SK-MEL-5 (cell line): ENCODE measurements around the gene MIOX. TPM values are rescaled to one million over a fixed set of nuclear protein-coding genes. Genes with fewer than 3 reads are reported as not detected.

Experiments
- DNase-seq: peaks from one replicate; pipeline ENCODE4 v3.0.0-alpha.2; 2016; ENCODE audit warnings: low read depth, low spot score
- in situ Hi-C: cut with HindIII; loops from 2 replicates; pipeline ENCODE4 v1.10.0; 2016; ENCODE audit warnings: low sequenced_read_pairs, high pct_unique_total_duplicates, low pct_unique_long_range_greater_than_20kb
- polyA plus RNA-seq, 2 experiments: library from polyadenylated mRNA; depleted of rRNA; stranded (reverse); fragments of >200 nt; gene quantifications; 2 replicates each; pipeline ENCODE4 v1.2.3, GENCODE V29; 2015
- total RNA-seq: library from RNA; depleted of rRNA; stranded (reverse); fragments of >200 nt; shearing (Covaris generic); gene quantifications from 2 replicates; pipeline ENCODE4 v1.2.3, GENCODE V29; 2014; rRNA removed

Gene MIOX
- not detected in 2 replicates for total RNA-seq
- not detected in 2 replicates for polyA plus RNA-seq (2015; cell fraction: cytosol; rRNA removed)
- 0.42 and 0.94 TPM in 2 replicates for polyA plus RNA-seq (2015; cell fraction: nucleus; rRNA removed)

DNA sequence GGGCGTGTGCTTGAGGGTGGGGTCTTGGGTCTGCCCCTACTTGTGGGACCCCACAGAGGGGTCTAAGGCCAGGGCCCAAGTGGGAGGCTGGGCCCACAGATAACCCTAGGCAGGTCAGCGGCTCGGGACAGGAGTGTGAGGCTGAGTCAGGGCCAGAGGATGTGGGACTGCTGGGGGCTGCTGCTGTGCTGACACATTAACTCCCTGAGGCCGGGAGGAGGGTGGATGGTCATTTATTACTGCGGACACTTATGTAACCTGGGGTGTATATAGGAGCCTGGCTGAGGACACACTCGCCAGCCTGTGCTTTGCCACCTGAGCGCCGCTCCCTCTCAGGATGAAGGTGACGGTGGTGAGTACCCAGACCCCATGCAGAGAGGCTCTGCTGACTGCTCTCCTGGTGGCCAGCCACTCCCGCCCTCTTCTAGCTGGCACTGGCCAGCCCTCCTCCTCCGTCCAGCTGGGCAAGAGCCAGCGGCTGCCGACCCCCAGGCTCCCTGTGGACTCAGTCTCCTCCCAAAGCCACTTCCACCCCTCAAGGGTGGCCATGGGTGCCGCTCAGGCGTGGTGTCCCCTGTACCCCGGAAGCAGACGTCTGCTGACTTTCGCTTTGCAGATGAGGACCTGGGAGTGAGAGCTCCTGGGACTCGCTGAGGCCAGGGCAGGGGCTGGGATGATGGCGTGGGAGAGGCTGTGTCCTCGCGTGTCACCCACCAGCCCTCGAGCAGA, at the start of gene MIOX:
Gene MIOX, plus strand, starts transcription at position 299 of the 729 bp plus-strand sequence. Its CDS starts 39 bp downstream, at position 338.
- in situ Hi-C loops, result no loop called here
- DNase-seq, result no peak

DNA sequence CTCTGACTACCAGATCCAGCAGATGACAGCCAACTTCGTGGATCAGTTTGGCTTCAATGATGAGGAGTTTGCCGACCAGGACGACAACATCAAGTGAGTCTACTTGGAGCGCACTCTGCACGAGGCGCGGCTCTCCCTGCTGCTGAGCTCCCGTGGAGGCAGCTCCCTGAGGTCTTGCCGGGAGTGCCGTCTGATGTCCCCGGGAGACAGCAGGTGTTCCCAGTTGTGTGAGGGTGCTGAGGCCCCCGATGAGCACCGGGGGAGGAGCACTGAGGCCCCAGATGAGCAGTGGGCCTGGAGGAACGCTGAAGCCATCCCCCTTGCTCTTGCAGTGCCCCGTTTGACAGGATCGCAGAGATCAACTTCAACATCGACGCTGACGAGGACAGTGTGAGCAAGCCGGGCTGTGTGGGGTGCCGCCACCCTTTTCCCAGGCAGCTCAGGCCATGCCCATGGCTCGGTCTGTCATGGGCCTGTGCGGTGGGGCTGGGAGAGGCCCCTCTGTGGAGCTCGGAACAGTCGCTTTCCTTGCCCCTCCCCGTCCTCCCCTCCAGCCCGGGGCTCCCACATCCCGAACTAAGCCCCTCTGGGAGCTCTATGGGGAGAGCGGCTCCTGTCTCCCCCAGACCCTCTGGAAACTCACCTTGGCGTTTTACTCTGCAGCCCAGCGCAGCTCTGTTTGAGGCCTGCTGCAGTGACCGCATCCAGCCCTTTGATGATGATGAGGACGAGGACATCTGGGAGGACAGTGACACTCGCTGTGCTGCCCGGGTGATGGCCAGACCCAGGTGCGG, 49.0 kb upstream of the MIOX start:
- DNase-seq, result no peak
- in situ Hi-C loops, result no loop called here

DNA sequence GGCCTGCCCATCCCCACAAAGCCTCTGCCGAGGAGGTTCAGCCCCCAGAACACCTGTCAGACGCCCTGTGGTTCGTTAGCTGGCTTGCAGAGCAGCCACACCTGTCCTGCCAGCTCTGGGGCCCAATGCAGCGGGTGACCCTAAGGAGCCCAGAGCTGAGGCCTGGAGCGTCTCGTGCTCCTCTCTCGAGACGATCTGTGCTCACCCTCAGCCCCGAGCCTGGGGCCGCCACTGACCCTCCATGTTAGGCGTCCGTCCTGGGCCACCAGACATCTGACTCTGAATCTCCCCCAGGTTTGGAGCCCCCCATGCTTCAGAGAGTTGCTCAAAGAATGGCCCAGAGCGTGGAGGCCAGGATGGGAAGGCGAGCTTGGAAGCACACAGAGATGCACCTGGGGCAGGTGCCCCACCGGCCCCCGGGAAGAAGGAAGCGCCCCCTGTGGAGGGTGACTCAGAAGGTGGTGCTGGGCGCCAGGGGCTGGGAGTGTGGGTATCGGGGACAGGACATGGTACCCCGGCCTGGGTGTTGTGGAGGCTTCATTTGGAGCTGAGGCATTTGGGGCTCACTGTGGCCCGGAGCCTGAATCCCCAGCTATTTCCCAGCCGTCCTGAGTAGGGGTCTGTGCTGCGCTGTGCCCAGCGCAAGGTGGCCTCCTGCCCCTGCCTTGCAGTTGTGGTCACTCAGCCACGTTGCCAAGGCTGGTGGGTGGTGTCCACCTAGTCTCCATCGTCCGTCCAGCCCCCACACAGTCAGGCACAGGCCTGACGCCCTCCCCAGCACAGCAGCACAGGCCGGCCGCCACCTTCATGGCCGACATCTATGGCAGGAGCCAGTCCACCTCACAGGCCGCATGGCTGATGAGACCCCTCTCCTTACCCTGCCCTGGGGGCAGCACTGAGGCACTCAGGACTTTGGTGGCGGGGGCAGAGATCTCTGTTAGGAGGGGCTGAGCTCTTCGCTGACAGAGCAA, 48.1 kb upstream of the MIOX start:
- in situ Hi-C loops, result no loop called here
- DNase-seq, result no peak

DNA sequence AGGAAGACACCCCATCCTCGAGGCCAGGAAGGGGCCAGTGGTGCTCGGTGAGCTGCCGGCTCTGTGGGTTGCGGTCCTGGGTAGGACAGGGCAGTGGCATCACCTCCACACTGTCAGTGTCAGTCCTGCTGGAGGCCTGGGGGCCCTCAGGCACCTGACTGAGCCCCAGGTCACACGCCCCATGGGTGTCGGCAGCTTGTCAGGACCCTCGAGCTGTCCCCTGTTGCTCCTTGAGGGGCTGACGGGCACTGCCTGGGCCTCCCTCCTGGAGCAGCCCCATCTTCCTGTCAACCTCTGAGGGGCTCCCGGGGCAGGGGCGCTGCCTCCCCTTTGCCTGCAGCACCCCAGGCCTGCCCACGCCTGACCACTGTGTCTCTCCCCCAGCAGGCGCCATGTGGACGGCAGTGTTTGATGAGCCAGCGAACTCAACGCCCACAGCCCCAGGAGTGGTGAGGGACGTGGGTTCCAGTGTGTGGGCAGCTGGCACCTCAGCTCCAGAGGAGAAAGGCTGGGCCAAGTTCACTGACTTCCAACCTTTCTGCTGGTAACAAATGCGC, 47.3 kb upstream of the MIOX start:
- in situ Hi-C loops, result no loop called here

DNA sequence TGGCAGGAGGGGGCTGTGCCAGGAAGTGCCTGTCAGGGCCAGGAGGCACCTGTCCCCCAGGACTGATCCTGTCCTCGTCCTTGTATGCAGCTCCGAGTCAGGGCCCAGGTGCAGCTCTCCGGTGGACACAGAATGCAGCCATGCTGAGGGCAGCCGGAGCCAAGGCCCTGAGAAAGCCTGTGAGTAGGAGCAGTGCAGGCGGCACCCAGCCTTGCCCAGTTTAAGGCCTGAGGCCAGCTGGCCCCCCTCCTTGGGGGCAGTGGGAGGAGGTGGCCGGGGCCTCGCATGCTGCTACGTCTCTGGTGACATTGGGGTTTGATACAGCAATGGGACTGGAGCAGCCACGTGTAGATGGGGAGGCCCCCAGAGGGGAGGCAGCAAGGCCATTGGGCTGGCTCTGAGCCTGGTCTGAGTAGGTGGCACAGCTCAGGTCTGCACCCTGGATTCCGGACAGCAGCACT, 46.8 kb upstream of the MIOX start:
- in situ Hi-C loops, result no loop called here

More for the DNA sequence above, 47.3 kb upstream of the MIOX start:
- no peak for DNase-seq

DNA sequence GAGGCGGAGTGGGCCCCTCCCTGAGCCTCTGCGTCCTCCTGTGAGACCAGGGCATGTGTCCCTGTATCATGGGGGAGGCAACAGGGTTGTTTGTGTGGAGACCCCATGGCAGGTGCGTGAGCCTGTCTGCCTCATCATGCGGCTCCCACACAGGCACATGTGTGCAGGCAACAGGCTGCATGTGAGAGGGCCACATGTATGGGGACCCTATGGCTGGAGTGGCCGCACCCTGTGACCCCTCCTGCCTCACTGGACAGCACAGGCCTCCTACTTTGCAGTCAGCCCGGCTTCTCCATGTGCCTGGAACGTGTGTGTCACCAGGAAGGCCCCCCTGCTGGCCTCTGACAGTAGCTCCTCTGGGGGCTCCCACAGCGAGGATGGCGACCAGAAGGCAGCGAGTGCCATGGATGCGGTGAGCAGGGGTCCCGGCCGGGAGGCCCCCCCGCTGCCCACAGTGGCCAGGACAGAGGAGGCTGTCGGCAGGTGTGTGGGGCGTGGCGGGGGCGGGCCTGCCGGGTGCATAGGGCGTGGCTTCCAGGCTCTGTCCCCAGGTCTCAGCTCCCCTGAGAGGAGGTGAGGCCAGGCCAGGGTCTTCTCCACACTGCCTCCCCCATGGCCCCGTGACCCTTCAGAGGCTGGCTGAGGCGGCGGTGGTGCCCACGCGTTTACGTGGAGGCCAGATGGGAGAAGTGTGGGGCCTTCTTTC, 46.0 kb upstream of the MIOX start:
- in situ Hi-C loops, result no loop called here
- no peak for DNase-seq

More for the DNA sequence above, 46.8 kb upstream of the MIOX start:
- DNase-seq, result no peak

DNA sequence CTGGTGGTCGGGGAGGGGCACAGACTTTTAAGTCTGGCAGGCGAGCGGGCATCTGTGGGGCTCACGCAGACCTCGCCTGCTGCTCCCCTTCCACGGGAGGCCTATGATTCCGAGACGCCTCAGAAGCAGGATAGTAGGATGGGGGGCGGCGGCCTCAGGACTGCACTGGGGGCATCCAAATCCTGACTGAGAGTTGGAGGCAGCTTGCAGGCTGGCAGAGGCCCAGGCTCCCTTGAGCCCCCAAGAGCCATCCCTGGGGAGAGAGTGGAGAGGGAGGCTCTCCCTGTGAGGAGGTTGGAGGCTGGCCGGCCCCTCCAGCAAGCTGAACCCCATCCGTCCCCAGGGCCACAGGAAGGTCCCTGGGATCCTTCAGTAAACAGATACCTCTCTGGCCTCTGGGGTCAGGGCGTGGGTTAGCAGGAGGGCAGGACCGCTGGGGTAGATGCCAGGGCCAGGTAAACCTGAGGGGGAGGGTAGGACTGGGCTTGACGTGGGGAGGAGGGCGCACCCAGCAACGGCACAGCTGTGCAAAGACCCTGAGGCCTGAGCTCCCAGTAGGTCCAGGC, 45.1 kb upstream of the MIOX start:
- no peak for DNase-seq
- in situ Hi-C loops, result no loop called here

DNA sequence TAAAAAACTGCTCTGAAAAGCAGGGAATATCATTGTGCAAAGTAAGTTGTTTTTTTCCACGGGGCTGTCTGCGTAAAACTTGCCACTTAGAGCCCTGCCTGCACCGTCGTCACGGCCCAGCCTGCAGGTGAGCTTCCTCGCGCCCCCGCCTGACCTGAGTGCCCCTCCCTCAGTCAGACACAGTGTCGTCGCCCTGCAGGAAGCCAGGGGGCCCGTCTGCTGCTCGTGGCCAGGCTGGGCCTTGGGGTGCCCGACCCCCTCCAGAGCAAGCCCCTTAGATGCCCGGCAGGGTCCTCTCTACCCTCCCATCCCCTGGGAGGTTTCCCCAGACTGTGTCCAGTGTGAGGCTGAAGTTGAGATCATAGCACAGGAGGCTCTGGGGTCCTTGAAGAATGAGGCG, 43.5 kb upstream of the MIOX start:
- in situ Hi-C loops, result no loop called here

DNA sequence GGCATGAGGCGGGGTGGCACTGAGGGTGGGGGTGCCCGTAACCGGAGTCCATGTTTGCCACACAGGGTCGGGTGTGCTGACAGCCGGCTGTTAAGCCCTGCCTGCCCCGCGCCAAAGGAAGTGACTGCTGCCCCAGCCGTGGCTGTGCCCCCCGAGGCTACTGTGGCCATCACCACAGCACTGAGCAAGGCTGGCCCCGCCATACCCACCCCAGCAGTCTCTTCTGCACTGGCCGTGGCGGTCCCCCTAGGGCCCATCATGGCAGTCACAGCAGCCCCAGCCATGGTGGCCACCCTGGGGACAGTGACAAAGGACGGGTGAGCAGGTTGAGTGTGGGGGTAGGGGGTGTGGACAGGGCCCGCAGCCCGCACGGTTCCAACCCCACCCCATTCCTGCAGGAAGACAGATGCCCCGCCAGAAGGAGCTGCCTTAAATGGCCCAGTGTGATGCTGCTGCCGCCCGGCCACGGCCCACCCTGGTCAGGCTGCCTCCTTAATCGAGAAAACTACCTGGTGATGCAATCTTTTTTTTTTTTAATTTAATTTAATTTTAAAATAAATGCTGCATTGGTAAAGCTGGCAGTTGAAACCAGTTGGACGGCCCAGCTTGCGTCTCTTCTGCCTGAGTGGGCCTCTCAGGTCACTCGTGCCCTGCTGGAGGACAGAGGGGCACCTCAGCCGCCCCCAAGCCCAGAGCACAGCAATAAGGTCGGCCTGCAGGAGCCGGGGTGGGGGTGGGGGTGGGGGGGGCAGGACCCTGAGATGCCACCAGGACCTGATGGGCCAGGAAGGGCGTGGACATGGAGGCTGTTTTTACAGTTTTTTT, 42.6 kb upstream of the MIOX start:
- DNase-seq, result no peak
- in situ Hi-C loops, result no loop called here

More for the DNA sequence above, 43.5 kb upstream of the MIOX start:
- no peak for DNase-seq

DNA sequence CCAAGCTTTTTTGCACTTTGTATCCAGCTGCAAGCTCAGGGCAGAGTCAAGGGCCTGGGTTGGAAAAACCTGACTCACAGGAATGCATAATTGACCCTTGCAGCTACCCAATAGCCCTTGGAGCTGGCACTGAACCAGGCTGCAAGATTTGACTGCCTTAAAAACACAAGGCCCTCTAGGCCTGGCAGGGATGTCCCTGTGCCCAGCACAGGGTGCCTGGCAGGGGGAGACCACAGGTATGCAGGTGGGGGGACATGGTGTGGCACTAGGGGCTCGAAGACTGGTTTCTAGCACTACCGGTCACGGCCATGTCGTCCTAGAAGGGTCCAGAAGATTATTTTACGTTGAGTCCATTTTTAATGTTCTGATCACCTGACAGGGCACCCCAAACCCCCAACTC, 42.0 kb upstream of the MIOX start:
- in situ Hi-C loops, result no loop called here
- DNase-seq, result no peak

DNA sequence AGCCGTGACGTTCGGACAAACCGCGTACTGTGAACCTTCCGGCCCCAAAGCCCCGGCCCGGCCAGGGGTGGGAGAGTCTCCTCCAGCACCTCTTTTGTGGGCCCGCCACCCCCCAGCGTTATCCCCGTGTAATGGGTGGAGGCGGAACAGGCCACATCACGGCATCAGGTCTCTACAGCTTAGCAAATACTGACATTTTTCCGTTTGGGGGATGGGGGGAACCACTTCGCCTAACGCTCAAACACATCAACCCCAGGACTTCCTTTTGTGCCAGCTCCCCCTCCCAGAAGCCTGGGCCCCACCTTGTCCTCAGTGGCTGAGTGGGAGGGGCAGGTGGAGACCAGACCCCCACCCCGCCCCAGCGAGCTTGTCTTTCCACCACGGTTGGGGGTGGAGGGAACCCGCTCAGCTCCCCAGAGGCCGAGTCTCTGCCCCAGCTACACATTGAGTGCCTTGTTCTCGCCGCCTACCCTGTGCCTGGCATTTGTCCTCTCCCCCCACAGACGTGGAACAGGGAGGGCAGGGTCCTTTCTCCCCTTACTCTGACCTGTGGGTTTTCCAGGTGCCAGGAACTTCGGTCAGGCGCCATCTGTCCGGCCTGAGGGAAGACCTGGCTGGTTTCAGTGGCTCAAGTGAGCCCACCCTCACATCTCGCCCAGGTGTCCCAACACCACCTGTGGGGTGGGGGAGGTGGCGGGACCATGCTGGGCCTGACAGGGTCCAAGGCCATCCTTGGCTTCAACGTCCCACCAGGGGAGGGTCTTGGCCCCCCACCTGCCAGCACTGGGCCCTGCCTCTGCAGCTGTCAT, 41.4 kb upstream of the MIOX start:
- in situ Hi-C loops, result no loop called here
- DNase-seq, result no peak

DNA sequence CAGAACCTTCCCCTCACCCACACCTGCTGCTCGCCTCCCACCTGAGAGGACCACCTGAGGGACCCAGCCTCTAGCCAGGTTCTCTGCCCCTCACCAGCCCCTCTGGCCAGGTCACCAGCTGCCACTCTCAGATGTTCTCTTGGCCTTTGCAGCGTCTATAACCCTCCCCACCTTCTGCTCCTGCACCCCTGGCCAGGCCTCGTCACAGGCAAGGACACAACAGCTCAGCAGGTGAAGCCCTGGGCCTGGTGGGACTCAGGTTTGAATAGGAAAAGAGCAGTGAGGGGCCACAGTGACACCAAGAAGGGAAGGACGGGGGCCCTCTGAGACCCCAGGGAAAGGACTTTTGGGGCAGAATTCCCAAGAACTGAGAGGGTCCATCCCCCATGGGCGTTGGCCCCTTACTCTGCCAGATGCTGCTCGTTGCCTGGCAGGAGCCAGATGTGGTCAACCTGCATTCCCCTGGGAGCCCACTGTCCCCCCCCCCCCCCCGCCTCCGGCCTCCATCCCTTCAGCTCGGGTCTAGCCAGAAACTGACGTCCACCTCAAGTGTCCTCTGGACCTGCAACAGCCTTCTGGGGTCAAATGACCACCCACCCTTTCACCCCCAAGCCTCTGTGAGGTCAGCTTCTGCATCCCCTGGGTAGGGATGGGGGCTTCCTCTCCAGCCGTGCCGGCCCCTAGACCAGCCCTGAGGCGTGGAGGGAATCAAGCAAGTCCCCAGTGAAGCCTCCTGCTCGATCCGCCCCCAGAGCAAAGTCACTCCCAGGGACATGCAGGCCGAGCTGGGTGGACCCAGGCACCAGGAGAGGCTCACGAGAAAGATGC, 40.6 kb upstream of the MIOX start:
- in situ Hi-C loops, result no loop called here
- DNase-seq, result no peak

DNA sequence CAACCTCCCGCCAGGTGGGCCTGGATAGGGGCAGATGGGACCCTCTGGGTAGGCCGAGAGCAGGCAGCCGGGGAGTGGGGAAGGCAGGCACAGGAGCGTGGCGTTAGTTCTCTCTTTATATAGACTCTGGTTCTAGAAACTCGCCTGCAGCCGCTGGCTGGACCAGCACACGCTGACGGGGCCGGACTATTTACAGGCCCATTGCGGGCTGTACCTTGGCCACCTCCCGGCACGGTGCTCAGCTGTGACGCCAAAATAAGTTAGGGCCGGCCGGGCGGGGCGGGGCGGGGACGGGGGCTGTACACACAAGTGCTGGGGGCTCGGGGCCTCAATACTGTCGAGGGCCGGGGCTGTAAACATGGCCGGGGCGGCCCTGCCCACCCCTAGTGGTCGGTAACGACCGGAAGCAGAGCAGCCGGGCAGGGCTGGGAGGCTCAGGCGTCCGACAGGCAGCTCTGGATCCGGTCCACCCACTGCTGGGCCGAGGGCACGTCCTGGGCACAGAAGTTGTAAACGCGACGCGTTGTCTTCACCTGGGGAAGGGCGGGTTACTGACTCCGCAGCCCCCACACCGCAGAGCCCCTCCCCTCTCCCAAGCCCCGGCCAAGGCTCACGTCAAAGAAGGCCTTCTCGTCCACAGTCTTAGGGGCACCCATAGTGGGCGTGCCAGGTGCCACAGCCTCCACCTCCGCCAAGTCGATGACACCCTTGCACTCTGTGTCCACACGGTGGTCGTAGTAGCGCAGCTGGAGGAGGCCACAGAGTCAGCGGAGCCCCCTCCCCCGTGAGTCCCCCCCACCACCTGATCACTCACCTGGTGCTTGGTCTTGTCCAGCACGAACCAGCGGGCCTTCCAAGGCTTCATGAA, 39.7 kb upstream of the MIOX start:
- DNase-seq, result no peak
- in situ Hi-C loops, result no loop called here
